ENCODE results near the gene SCARB2.

DNA sequence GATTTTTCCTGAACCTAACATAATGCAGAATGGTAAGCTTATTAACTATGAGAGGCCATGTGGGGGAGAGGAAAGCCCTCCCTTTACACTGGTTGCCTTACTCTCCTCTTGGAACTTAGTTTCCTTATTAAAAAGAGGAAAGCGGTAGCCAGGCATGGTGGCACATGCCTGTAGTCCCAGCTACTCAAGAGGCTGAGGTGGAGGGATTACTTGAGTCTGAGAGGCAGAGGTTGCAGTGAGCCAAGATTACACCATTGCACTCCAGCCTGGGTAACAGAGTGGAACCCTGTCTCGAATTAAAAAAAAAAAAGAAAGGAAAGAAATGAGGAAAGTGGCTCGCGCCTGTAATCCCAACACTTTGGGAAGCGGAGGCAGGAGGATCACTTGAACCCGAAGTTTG is 39.9 kb upstream of the SCARB2 start:
- TF ChIP-seq CTCF (IDR thresholded peaks at IDR 0.05; ENCODE audit: low read depth, low read length, missing input control) (no peak), RAD21 (IDR thresholded peaks at IDR 0.05) (no peak), JUND (IDR thresholded peaks at IDR 0.05) (no peak), SP1 (IDR thresholded peaks at IDR 0.05) (no peak), REST (IDR thresholded peaks at IDR 0.05) (no peak), HNF4G (IDR thresholded peaks at IDR 0.05) (no peak), GABPA (IDR thresholded peaks at IDR 0.05 in 1 of 2, conservative IDR thresholded peaks at IDR 0.05 in 1 of 2) (no peak), YY1 (IDR thresholded peaks at IDR 0.05) (no peak)
- TF ChIP-seq, protein P1, sequence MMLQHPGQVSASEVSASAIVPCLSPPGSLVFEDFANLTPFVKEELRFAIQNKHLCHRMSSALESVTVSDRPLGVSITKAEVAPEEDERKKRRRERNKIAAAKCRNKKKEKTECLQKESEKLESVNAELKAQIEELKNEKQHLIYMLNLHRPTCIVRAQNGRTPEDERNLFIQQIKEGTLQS (IDR thresholded peaks at IDR 0.05): no peak

Data from liver (tissue), 3 donors.